ENCODE results near the gene C17orf50.

C17orf50 gene

GRCh38 chr17:35801583-35802224 is 41.0 kb downstream of the C17orf50 start:
- Histone ChIP-seq H3K4me3 (no peak overlapping the region), H3K27ac (peak overlapping the region in 8 of 21 experiments; percentile 10 to 61 (median 30))

DNA sequence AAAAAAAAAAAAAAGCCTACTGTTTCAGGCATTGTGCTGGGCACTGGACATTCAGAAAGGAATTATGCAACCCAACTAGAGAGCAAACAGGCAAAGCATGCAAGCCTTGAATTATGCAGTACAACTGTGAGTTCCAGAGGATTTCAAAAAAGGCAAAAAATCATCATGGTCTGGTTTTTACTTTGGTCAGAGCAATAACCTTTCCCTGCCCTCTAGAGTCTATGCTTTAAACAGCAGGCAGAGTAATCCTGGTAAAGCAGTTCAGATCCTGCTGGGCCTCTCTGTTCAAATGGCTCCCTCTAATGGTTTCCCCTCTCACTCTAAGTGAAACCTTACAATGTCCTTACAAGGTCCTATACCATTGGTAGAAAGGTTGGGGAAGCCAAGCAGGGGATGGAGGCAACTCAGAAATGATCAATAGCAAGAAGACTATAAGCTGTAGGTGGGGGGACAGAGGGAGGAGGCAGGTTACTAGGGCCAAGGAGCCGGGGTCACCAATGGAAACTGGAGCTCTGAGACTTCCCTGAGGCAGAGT is 44.0 kb downstream of the C17orf50 start:
- no peak overlapping the region for H3K27ac ChIP-seq
- H3K4me3 ChIP-seq = no peak overlapping the region

GRCh38 chr17:35807371-35808144 is 46.9 kb downstream of the C17orf50 start:
- Histone ChIP-seq H3K4me3 (no peak overlapping the region), H3K27ac (peak overlapping the region in 1 of 21 experiments; percentile 94)

DNA sequence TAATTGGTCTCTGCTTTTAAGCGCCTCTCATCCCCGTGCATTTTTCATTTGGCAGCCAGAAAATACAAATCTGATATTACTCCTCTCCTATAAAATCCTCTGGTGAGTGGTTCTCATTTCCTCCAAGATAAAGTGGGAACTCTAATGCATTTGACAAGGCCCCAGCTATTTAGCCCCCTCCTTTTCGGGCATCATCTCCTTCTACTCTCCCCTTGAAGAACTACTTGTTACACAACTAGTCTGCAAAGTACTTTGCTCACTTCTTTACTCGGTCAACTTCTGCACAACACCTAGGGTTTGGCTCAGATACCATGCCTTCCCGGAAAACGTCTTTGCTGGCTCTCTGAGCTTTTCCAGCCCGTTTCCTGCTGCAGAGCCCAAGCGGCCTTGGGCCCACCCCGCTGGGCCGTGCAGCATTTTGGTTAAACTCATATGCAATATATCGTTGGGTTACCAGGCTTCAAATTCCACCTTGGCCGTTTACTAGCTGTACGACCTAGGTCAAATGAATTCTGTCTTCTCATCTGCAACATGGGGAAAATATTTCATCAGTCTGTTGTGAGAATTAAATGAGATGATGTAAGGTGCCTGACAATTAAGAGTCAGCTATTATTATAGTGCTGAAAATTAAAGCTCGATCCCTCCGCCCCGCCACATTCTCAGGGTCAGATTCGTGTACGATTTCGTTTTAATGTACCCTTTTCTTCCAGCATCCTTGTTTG is 47.7 kb downstream of the C17orf50 start:
- H3K4me3 ChIP-seq = peak overlapping the region; percentile 62 to 93 (median 81)
- peak overlapping the region in 20 of 21 experiments; percentile 85 to 98 (median 94) for H3K27ac ChIP-seq

GRCh38 chr17:35808962-35809854 is 48.5 kb downstream of the C17orf50 start, which contains the start of gene TAF15:
TSS of gene TAF15 (plus strand) at chr17:35809484. CDS start at chr17:35809570, 86 bp downstream.
- peak within 1 kb of the TSS; percentile 85 to 98 (median 93) for H3K27ac ChIP-seq
- peak within 1 kb of the TSS; percentile 62 to 93 (median 81) for H3K4me3 ChIP-seq

DNA sequence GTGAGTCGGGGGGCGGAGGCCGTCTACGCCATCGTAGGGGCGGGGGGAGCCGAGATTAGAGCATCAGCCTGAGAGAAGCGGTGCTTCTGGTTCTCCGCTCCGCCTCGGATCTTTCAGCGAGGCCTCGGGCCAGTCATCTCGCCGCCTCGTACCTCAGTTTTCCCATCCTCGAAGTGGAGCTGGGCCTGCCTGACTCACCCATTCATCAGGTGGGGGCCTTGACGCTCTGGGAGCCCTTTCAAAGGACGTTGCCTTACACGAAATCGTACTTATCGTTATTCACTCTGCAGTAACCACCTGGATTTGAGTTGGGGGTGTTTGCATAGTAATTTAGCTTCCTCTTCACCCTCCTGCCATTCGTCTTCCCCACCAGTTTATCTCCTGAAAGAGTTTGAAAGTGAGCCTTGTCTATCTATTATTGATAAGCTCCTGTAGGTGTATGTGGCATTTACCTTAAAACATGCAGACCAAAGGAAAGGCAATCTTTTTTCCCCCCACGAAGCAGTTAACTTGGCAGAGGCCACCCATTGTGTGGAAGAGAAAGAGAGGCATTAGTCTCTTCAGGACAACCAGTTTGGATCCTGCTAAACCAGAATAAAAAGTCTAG is 49.3 kb downstream of the C17orf50 start:
- H3K4me3 ChIP-seq = peak overlapping the region; percentile 62 to 93 (median 81)
- H3K27ac ChIP-seq = peak overlapping the region; percentile 85 to 98 (median 93)

- H3K27ac ChIP-seq = no peak overlapping the region
- H3K4me3 ChIP-seq = no peak overlapping the region
Measured at GRCh38 chr17:35811759-35812158, 51.1 kb downstream of the C17orf50 start.

DNA sequence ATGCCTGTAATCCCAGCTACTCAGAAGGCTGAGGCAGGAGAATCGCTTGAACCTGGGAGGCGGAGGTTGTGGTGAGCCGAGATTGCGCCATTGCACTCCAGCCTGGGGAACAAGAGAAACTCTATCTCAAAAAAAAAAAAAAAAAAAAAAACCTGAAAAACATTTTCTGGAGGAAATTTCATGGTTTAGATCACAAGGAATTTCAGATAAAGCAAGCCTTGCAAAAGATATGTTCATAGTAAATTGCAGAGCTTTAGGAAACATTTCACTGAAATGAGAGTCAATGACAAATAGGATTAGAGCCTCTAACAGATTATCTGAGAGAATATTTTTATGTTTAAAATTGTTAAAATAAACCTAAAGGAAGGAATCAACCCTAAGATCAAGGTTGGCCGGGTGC is 51.8 kb downstream of the C17orf50 start:
- Histone ChIP-seq H3K27ac (no peak overlapping the region), H3K4me3 (no peak overlapping the region)
